ENCODE measurements around the gene CPHXL2.
A peak's percentile ranks its signal among the peaks of the same experiment; 100 is the strongest.

CPHXL2 gene

GRCh38 chr16:75676909-75677308 is at the start of gene CPHXL2:
TSS of gene CPHXL2 (minus strand) at chr16:75677009. CDS start at chr16:75676999, 10 bp downstream.
- no peak for DNase-seq

GRCh38 chr16:75726390-75726789 is 49.6 kb upstream of the CPHXL2 start, which contains the start of gene CPHXL:
TSS of gene CPHXL (minus strand) at chr16:75726490. CDS start at chr16:75726442, 48 bp downstream.
- DNase-seq = no peak

- DNase-seq = no peak
Measured at GRCh38 chr16:75718452-75718851, 41.6 kb upstream of the CPHXL2 start.

- no peak for DNase-seq
Measured at GRCh38 chr16:75714661-75715060, 37.9 kb upstream of the CPHXL2 start.

GRCh38 chr16:75710344-75710743 is 33.5 kb upstream of the CPHXL2 start:
- no peak for DNase-seq

- DNase-seq = no peak
Measured at GRCh38 chr16:75703306-75703705, 26.5 kb upstream of the CPHXL2 start.

- no peak for DNase-seq
Measured at GRCh38 chr16:75702242-75702641, 25.4 kb upstream of the CPHXL2 start.

- no peak for DNase-seq
Measured at GRCh38 chr16:75701361-75701760, 24.6 kb upstream of the CPHXL2 start, which contains the start of gene DUXB. TSS of gene DUXB (minus strand) at chr16:75701461. CDS start at chr16:75701418, 43 bp downstream.

GRCh38 chr16:75697571-75697970 is 20.8 kb upstream of the CPHXL2 start:
- no peak for DNase-seq

GRCh38 chr16:75695708-75696107 is 18.9 kb upstream of the CPHXL2 start:
- no peak for DNase-seq

- DNase-seq = no peak
Measured at GRCh38 chr16:75687361-75687760, 10.6 kb upstream of the CPHXL2 start.

GRCh38 chr16:75682308-75682707 is 5.5 kb upstream of the CPHXL2 start:
- DNase-seq = no peak

GRCh38 chr16:75679366-75679765 is 2.6 kb upstream of the CPHXL2 start:
- DNase-seq = no peak

- DNase-seq = no peak
Measured at GRCh38 chr16:75667503-75667902, 9.3 kb downstream of the CPHXL2 start.

- no peak for DNase-seq
Measured at GRCh38 chr16:75660726-75661302, 16.0 kb downstream of the CPHXL2 start.

- no peak for DNase-seq
Measured at GRCh38 chr16:75660321-75660720, 16.5 kb downstream of the CPHXL2 start.

GRCh38 chr16:75658175-75658574 is 18.6 kb downstream of the CPHXL2 start:
- no peak for DNase-seq

- peak; percentile 70 for DNase-seq
Measured at GRCh38 chr16:75653922-75654321, 22.9 kb downstream of the CPHXL2 start.

- peak; percentile 87 for DNase-seq
Measured at GRCh38 chr16:75648265-75649076, 28.3 kb downstream of the CPHXL2 start.

- DNase-seq = peak; percentile 95
Measured at GRCh38 chr16:75647492-75648264, 29.1 kb downstream of the CPHXL2 start, which contains the start of the genes KARS1 and TERF2IP. TSS of gene KARS1 (minus strand) at chr16:75647665. CDS start at chr16:75647639, 26 bp downstream. TSS of gene TERF2IP (plus strand) at chr16:75647773. CDS start at chr16:75647883, 110 bp downstream.

- no peak for DNase-seq
Measured at GRCh38 chr16:75647112-75647491, 29.7 kb downstream of the CPHXL2 start.

- DNase-seq = no peak
Measured at GRCh38 chr16:75644240-75645012, 32.4 kb downstream of the CPHXL2 start.
